Breast epithelium (tissue), 3 donors: Measurements from ENCODE around the gene REXO1.

Experiments
- POLR2AphosphoS5 ChIP-seq, 3 donors: sonication (generic); formaldehyde crosslinking; IDR thresholded peaks; one replicate each; pipeline ENCODE4 v1.6.1; 2017; ENCODE audit warnings: antibody characterized with exemption in 3 of 3
- TF ChIP-seq, protein P1 (sequence below), 3 donors: fragments of 450-650 bp; IDR thresholded peaks; one replicate each; pipeline ENCODE4 v1.5.1; 2016 to 2017; ENCODE audit warnings: antibody characterized with exemption in 3 of 3, mild to moderate bottlenecking in 3 of 3, moderate library complexity in 3 of 3

DNA sequence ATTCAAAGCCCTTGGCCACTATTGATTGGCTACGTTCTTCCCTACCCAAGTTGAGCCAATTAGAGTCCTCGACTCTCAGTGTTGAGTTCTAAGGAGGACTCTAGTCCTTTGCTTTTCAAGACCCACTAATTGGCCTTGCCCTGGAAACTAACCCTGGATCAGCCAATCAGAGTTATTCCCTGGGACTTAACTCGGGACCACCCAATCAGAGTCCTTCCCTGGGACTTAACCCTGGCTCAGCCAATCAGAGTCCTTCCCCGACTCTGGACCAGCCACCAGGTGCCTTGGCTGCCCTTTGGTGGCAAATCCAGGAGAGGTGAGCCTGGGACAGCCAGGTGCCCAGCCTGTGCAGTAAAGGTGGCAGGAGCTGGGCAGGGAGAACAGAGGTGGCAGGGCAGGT lies 64.9 kb downstream of the REXO1 start:
- TF ChIP-seq, protein P1, sequence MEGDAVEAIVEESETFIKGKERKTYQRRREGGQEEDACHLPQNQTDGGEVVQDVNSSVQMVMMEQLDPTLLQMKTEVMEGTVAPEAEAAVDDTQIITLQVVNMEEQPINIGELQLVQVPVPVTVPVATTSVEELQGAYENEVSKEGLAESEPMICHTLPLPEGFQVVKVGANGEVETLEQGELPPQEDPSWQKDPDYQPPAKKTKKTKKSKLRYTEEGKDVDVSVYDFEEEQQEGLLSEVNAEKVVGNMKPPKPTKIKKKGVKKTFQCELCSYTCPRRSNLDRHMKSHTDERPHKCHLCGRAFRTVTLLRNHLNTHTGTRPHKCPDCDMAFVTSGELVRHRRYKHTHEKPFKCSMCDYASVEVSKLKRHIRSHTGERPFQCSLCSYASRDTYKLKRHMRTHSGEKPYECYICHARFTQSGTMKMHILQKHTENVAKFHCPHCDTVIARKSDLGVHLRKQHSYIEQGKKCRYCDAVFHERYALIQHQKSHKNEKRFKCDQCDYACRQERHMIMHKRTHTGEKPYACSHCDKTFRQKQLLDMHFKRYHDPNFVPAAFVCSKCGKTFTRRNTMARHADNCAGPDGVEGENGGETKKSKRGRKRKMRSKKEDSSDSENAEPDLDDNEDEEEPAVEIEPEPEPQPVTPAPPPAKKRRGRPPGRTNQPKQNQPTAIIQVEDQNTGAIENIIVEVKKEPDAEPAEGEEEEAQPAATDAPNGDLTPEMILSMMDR (IDR thresholded peaks at IDR 0.05): no peak
- no peak for TF ChIP-seq POLR2AphosphoS5 (IDR thresholded peaks at IDR 0.05)
